Stomach (tissue), 9 donors: Measurements from ENCODE around the gene TAPBP. TPM values are rescaled to one million over a fixed set of nuclear protein-coding genes. Genes with fewer than 3 reads are reported as not detected.
A peak's percentile ranks its signal among the peaks of the same experiment; 100 is the strongest.

Experiments
- DNase-seq, 2 donors: peaks; one replicate each; pipeline versions ENCODE4 v3.0.0 to v3.0.0-alpha.2; 2013 to 2019
- H3K27ac ChIP-seq, 5 donors: fragments of 200-600 bp in 4 of 5; sonication (generic) in 4 of 5; one replicate each; pipeline ENCODE4 v1.5.1; 2013 to 2019; ENCODE audit warnings: mild to moderate bottlenecking in 1 of 5, moderate library complexity in 1 of 5
- H3K27me3 ChIP-seq, 3 donors: fragments of 200-600 bp; sonication (generic); one replicate each; pipeline ENCODE4 v1.5.1; 2017 to 2019; ENCODE audit warnings: mixed run types in 1 of 3
- H3K36me3 ChIP-seq, 4 donors: fragments of 200-600 bp; sonication (generic); 1 replicate in 3 of 4; 2 replicates in 1 of 4; pipeline ENCODE4 v1.5.1; 2016 to 2019
- H3K4me1 ChIP-seq, 4 donors: fragments of 200-600 bp; sonication (generic); one replicate each; pipeline ENCODE4 v1.5.1; 2016 to 2019
- H3K4me3 ChIP-seq, 4 donors: fragments of 200-600 bp; sonication (generic) in 3 of 4; one replicate each; pipeline ENCODE4 v1.5.1; 2016 to 2019; ENCODE audit warnings: mild to moderate bottlenecking in 1 of 4
- H3K9me3 ChIP-seq, 4 donors: fragments of 200-600 bp; sonication (generic); one replicate each; pipeline ENCODE4 v1.5.1; 2016 to 2019
- EP300 ChIP-seq: sonication (generic); formaldehyde crosslinking; IDR thresholded peaks from one replicate; pipeline ENCODE4 v1.6.1; 2017; ENCODE audit warnings: antibody characterized with exemption
- POLR2A ChIP-seq, 4 donors: fragments of 450-650 bp; IDR thresholded peaks; one replicate each; pipeline ENCODE4 v1.6.1; 2016; ENCODE audit warnings: antibody characterized with exemption in 4 of 4, control low read depth in 2 of 4, mild to moderate bottlenecking in 1 of 4, moderate library complexity in 1 of 4
- POLR2AphosphoS5 ChIP-seq, 3 donors: sonication (generic); formaldehyde crosslinking; IDR thresholded peaks; one replicate each; pipeline ENCODE4 v1.6.1; 2016; ENCODE audit warnings: antibody characterized with exemption in 3 of 3
- WGBS, 5 donors: extraction: QIAGEN DNeasy Blood & Tissue Kit in 3 of 5; methylation state at CpG; one replicate each; pipeline versions ENCODE4 v1.1.5 to v1.1.7; 2013 to 2018; 5-methylcytosine and 5-hydroxymethylcytosine counted together
- intact Hi-C: fragments of 100-400 bp; cut with DNase I; formaldehyde crosslinking; loops from one replicate; pipeline ENCODE4 v1.15.1; 2023; ENCODE audit warnings: low total_unique reads
- polyA plus RNA-seq, 3 donors: library from polyadenylated mRNA; stranded (reverse); fragments of 200-250 nt; gene quantifications; one replicate each; pipeline ENCODE4 v1.2.3, GENCODE V29; 2013
- total RNA-seq, 5 donors: library from RNA; depleted of rRNA; stranded (reverse); fragments of >200 nt; gene quantifications; one replicate each; pipeline versions ENCODE4 v1.1.0 to v1.2.3, GENCODE V29; 2014 to 2016
- TF ChIP-seq, protein P1 (sequence below), 7 experiments: fragments of 450-650 bp in 4 of 7; fragments of 200-600 bp in 3 of 7; sonication (generic) in 3 of 7; IDR thresholded peaks; one replicate each; pipeline ENCODE4 v1.5.1; 2016 to 2019; ENCODE audit warnings: antibody characterized with exemption in 7 of 7, control low read depth in 2 of 7, mild to moderate bottlenecking in 1 of 7
- donor health status: healthy with polysubstance abuse.
- donor health status: Bipolar disorder and iron deficiency.
- donor health status: healthy.

Gene TAPBP
- total and polyA plus RNA-seq, 8 donors: 17.0 to 242 (median 52.0) TPM

DNA sequence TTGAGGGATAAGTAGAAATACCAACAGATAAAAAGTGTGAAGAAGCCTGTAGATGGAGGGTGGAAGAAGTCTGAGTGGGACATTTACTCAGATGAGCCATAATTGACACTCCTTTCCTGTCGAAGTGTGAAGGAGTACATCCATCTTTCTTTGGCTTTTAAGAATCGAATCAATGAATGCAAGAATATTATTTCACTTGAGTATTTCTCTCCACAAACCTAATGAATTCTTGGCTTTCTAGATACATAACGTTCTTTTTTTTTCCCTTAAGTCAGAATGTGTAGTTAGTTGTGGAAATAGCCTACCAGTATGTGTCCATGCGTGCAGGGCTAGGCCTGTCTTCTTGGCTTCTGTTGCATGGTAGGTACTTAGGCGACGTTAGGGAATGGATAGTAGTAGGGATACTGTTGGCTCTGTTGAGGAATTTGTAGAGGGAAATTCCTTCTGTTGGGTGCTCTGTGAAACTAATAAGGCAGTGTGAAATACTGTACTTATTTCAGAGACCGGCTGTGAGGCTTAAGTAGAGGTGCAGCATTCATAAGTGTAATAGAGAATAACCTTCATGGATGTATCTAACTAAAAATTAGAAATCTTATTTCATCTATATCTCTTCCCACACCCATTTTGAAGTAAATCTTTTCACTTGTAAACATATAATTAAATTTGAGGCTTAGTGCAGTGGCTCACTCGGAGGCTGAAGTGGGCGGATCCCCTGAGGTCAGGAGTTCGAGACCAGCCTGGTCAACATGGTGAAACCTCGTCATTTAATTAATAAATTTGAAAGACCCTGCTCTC lies 40.6 kb downstream of the TAPBP start:
- TF ChIP-seq POLR2A (IDR thresholded peaks at IDR 0.05) (no peak), POLR2AphosphoS5 (IDR thresholded peaks at IDR 0.05) (no peak), EP300 (no peak)
- TF ChIP-seq, protein P1, sequence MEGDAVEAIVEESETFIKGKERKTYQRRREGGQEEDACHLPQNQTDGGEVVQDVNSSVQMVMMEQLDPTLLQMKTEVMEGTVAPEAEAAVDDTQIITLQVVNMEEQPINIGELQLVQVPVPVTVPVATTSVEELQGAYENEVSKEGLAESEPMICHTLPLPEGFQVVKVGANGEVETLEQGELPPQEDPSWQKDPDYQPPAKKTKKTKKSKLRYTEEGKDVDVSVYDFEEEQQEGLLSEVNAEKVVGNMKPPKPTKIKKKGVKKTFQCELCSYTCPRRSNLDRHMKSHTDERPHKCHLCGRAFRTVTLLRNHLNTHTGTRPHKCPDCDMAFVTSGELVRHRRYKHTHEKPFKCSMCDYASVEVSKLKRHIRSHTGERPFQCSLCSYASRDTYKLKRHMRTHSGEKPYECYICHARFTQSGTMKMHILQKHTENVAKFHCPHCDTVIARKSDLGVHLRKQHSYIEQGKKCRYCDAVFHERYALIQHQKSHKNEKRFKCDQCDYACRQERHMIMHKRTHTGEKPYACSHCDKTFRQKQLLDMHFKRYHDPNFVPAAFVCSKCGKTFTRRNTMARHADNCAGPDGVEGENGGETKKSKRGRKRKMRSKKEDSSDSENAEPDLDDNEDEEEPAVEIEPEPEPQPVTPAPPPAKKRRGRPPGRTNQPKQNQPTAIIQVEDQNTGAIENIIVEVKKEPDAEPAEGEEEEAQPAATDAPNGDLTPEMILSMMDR (IDR thresholded peaks at IDR 0.05): no peak
- Histone ChIP-seq H3K4me1 (peaks cover 53 to 78% (median 75%) of the 10 kb centered on the region in 4 donors), H3K36me3 (peaks cover 41 to 51% (median 48%) of the 10 kb centered on the region in 4 donors), H3K27ac (peak overlapping the region in 4 of 5 donors; percentile 92 to 96 (median 94)), H3K27me3 (no peaks in the 10 kb centered on the region), H3K4me3 (peak overlapping the region; percentile 63 to 77 (median 70)), H3K9me3 (no peaks in the 10 kb centered on the region)
- intact Hi-C loops: no loop called here
- peak in 1 of 2 donors; percentile 4 for DNase-seq
- WGBS, 5 donors: 30 to 41% (median 37%) methylated on average over 11 of the region's 11 CpGs

DNA sequence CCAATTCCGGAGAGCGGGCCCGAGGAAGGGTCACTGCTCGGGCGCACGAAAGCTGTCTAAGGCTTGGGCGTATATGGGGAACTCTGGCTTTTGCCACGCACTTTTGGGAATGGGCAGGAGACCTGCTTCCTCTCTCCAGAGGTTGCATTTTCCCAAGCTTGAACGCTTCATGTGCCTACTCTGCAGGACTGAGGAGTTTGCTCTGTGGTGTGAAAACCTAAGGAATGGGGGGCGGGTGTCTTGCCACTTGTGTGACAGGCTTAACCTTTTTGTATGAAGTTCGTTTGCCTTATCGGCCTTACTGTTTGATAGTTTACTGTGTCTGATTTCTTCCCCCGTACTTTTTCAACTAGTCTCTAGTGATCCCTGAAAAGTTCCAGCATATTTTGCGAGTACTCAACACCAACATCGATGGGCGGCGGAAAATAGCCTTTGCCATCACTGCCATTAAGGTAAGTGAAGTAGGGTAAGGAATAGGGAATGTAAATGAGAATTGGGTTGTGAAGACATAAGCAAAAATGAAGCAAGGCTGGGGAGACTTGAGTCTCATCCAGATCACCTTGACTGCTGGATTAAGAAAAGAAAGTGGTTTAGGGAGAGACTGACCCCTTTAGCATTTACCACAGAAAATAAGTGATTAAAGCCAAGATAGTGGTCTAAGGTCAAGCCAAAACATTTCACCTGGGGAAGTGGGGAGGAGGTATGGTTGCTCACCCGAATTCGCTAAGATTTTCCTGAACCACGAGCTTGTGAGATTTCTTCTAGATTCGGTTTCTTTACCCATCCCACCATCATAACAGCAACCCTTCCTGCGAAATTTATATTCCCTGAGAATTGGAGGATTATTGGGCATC lies 41.4 kb downstream of the TAPBP start:
- peak in 1 of 2 donors; percentile 4 for DNase-seq
- 4 to 12% (median 7%) methylated on average over 22 of the region's 22 CpGs for WGBS, 5 donors
- Histone ChIP-seq H3K27me3 (no peaks in the 10 kb centered on the region), H3K4me3 (peak overlapping the region; percentile 63 to 77 (median 70)), H3K4me1 (peaks cover 45 to 70% (median 67%) of the 10 kb centered on the region in 4 donors), H3K9me3 (no peaks in the 10 kb centered on the region), H3K36me3 (peaks cover 49 to 57% (median 56%) of the 10 kb centered on the region in 4 donors), H3K27ac (peak overlapping the region; percentile 78 to 96 (median 93))
- TF ChIP-seq, protein P1 (IDR thresholded peaks at IDR 0.05): no peak
- TF ChIP-seq POLR2AphosphoS5 (IDR thresholded peaks at IDR 0.05) (no peak), POLR2A (IDR thresholded peaks at IDR 0.05) (no peak), EP300 (no peak)
- intact Hi-C loops: no loop called here

DNA sequence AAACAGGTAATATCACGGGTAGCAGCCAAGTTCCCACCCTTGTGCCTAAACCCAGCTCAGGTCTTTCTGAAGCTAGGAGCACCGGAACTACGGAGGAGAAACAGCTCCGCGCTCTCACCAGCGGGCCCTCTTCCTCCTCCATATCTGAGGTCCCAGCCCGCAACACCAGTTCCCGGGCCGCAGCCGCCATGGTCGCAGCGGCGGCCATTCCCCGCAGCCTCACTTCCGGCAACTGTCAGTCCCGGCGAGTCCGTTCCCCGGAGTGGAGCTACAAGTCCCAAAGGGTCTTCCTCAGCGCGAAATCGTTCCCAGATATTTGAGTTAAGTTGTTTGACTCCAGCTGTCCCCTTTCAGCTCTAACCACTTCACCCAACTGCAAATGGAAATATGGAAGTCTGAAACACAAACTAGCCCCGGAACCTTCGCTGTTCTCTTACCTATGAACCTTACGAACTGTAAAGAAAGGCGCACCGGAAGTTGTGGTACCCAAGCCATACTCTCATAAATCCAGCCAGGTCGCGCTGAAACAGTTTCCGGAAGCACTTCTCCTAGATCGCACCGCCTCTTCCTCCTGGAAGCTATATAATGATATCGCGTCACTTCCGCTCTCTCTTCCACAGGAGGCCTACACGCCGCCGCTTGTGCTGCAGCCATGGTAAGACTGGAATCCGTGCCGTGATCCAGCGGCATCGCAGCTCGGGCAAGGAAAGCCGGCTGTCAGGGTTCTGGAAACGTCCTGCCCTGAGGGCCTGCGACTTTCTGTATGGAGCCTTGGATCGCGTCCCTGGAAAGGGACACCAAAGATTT lies 42.2 kb downstream of the TAPBP start, which contains the start of the genes RPS18 and VPS52:
TSS of gene RPS18 (plus strand) at position 608 of the 807 bp plus-strand sequence. CDS start at position 653, 45 bp downstream.
TSS of gene VPS52 (minus strand) at position 409 of the 807 bp plus-strand sequence. CDS start at position 208, 201 bp downstream.
- TF ChIP-seq POLR2AphosphoS5 (IDR thresholded peaks at IDR 0.05) (peak; percentile 98 to 100 (median 99)), POLR2A (IDR thresholded peaks at IDR 0.05) (peak in 2 of 4 donors; percentile 75 to 93), EP300 (no peak)
- TF ChIP-seq, protein P1 (IDR thresholded peaks at IDR 0.05): no peak
- intact Hi-C loops: no loop called here
- H3K4me1 ChIP-seq: peaks cover 43 to 67% (median 62%) of the 10 kb centered on the region in 4 donors
- peak within 1 kb of the TSS; percentile 91 to 96 (median 93) for H3K27ac ChIP-seq
- DNase-seq: peak; percentile 95 to 99
- no peaks in the 10 kb centered on the region for H3K27me3 ChIP-seq
- peak within 1 kb of the TSS; percentile 63 to 77 (median 70) for H3K4me3 ChIP-seq
- H3K36me3 ChIP-seq: peaks cover 58 to 65% (median 64%) of the 10 kb centered on the region in 4 donors
- no peaks in the 10 kb centered on the region for H3K9me3 ChIP-seq
- WGBS, 5 donors: 0 to 1% (median 0%) methylated on average over 40 to 48 of the region's 48 CpGs
